OCI-LY3 (cell line): Measurements from ENCODE around the gene TMEM270.

Experiments used
- CTCF ChIP-seq: fragments of 200-600, 300-600 bp; sonication (generic); IDR thresholded peaks from 2 replicates; pipeline ENCODE4 v1.5.1; 2014; ENCODE audit warnings: antibody characterized with exemption, low read length, low read depth
- EZH2phosphoT487 ChIP-seq: fragments of 200-600 bp; shearing (Covaris generic); IDR thresholded peaks from 2 replicates; pipeline ENCODE4 v1.6.1; 2018; ENCODE audit warnings: antibody characterized with exemption, mixed run types, low read depth

DNA sequence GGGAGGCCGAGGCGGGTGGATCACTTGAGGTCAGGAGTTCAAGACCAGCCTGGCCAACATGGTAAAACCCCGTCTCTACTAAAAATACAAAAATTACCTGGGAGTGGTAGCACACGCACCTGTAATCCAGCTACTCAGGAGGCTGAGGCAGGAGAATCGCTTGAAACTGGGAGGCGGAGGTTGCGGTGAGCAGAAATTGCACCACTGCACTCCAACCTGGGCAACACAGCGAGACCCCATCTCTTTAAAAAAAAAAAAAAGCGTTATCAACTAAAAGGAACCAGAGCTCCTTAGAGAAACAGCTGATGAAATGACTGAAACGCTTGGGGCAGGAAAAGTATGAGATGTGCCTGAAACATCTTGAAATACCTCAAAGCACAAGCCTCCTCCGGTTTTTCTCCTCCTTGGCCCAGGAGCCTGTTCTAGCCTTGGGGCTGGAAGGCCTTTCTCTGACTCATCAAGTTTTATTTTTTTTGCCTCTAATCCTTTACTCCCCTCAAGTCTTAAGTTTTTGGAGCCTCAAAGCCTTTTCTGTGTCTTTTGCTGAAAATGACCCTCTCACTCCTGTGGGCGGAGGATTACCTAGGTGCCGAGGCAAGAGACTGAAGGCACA is 16.0 kb upstream of the TMEM270 start:
- TF ChIP-seq CTCF (no peak), EZH2phosphoT487 (no peak)
